CD8-positive, alpha-beta memory T cell (primary cell): ENCODE data around the gene WNT7A. TPM values are rescaled to one million over a fixed set of nuclear protein-coding genes. Genes with fewer than 3 reads are reported as not detected.
A peak's percentile ranks its signal among the peaks of the same experiment; 100 is the strongest.

Source experiments
- CTCF ChIA-PET: fragments of 350-600 bp; sonication (Branson Sonifier 250); formaldehyde crosslinking; loops from one replicate; lab custom pipeline; 2021; ENCODE audit warnings: antibody characterized with exemption; lab: Charles Lee
- POLR2A ChIA-PET: fragments of 350-600 bp; sonication (Branson Sonifier 250); formaldehyde crosslinking; loops from one replicate; lab custom pipeline; 2021; ENCODE audit warnings: antibody characterized with exemption; lab: Charles Lee
- DNase-seq, 5 donors: peaks; one replicate each; pipeline versions ENCODE4 v3.0.0 to v3.0.0-alpha.2; 2020 to 2022; ENCODE audit warnings: mixed read lengths in 1 of 5
- H3K27ac ChIP-seq: one replicate; pipeline ENCODE4 v1.7.0; 2013; ENCODE audit warnings: low read depth, mild to moderate bottlenecking, low read length, moderate library complexity
- H3K27me3 ChIP-seq: 2 replicates; pipeline ENCODE4 v1.7.0; 2013; ENCODE audit warnings: low read length, mild to moderate bottlenecking; ENCODE audit not compliant: insufficient read depth, poor library complexity, severe bottlenecking
- H3K36me3 ChIP-seq: 2 replicates; pipeline ENCODE4 v1.7.0; 2013; ENCODE audit warnings: mild to moderate bottlenecking, low read length, moderate library complexity; ENCODE audit not compliant: insufficient read depth
- H3K4me1 ChIP-seq: 2 replicates; pipeline ENCODE4 v1.7.0; 2013; ENCODE audit warnings: mild to moderate bottlenecking, low read length, moderate library complexity; ENCODE audit not compliant: insufficient read depth
- H3K4me3 ChIP-seq: 2 replicates; pipeline ENCODE4 v1.7.0; 2013; ENCODE audit warnings: mild to moderate bottlenecking, low read length
- H3K9me3 ChIP-seq: 2 replicates; pipeline ENCODE4 v1.7.0; 2013; ENCODE audit warnings: mild to moderate bottlenecking, low read length
- H3K27ac Mint-ChIP-seq, 8 donors: one replicate each; pipeline ENCODE4 v1.8.0; 2020 to 2021; ENCODE audit warnings: mixed read lengths in 8 of 8, mild to moderate bottlenecking in 6 of 8, inconsistent platforms in 3 of 8, moderate library complexity in 3 of 8
- H3K27me3 Mint-ChIP-seq, 2 donors: one replicate each; pipeline ENCODE4 v1.8.0; 2020 to 2021; ENCODE audit warnings: mixed read lengths in 2 of 2, mild to moderate bottlenecking in 1 of 2, moderate library complexity in 1 of 2
- H3K36me3 Mint-ChIP-seq, 3 donors: one replicate each; pipeline ENCODE4 v1.8.0; 2020 to 2021; ENCODE audit warnings: mixed read lengths in 3 of 3, inconsistent platforms in 1 of 3, mild to moderate bottlenecking in 1 of 3
- H3K4me1 Mint-ChIP-seq, 3 donors: one replicate each; pipeline ENCODE4 v1.8.0; 2020 to 2021; ENCODE audit warnings: mixed read lengths in 3 of 3, inconsistent platforms in 1 of 3, mild to moderate bottlenecking in 1 of 3
- H3K4me3 Mint-ChIP-seq, 7 donors: one replicate each; pipeline ENCODE4 v1.8.0; 2020 to 2021; ENCODE audit warnings: mixed read lengths in 7 of 7, mild to moderate bottlenecking in 6 of 7, moderate library complexity in 4 of 7, inconsistent platforms in 2 of 7
- H3K9me3 Mint-ChIP-seq, 5 donors: one replicate each; pipeline ENCODE4 v1.8.0; 2020 to 2022; ENCODE audit warnings: mixed read lengths in 5 of 5, mild to moderate bottlenecking in 3 of 5, moderate library complexity in 2 of 5, inconsistent platforms in 1 of 5
- polyA plus RNA-seq: library from polyadenylated mRNA; unstranded; fragments of 300-500 nt; fragmentation: Illumina TruSeq; gene quantifications from one replicate; pipeline ENCODE4 v1.2.3, GENCODE V29; 2021
- total RNA-seq, 2 experiments: library from RNA; stranded (reverse); gene quantifications; one replicate each; pipeline ENCODE4 v1.2.3, GENCODE V29; 2021

Gene WNT7A
- total and polyA plus RNA-seq, 3 experiments from 2014 or later, result 0.31 to 1.5 (median 0.38) TPM

DNA sequence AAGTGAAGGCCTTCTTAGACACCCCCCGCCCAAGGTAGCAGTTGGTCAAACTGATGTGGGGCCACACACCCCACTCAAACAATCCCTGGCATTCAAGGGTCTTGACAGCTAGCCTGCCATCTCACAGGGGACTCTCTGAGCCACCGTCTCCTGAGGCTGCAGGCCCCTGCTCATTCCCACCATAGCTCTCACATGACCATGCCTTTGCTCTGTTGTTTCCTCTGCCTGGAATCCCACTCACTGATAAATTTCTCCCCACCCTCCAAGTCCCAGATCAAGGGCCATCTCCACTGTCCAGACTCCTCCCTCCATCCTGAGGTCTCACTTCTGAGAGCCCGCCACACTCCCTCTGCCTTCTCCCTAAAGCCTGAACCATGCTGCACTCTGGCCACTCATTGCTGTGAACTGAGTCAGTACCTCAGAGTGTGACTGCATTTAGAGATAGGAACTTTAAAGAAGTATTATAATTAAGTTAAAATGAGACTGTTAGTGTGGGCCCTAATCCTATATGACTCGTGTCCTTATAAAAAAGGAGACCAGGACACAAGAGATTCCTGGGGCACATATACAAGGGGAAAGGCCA lies 10.0 kb downstream of the WNT7A start:
- Histone ChIP-seq H3K27ac (no peak overlapping the region), H3K4me3 (no peak overlapping the region), H3K4me1 (peaks cover 48% of the 10 kb centered on the region), H3K36me3 (no peaks in the 10 kb centered on the region), H3K27me3 (no peaks in the 10 kb centered on the region), H3K9me3 (no peaks in the 10 kb centered on the region)
- peaks cover 2 to 11% of the 10 kb centered on the region in 2 donors for H3K27me3 Mint-ChIP-seq
- H3K36me3 Mint-ChIP-seq, result peaks cover 3 to 11% (median 9%) of the 10 kb centered on the region in 3 donors
- CTCF ChIA-PET, result interaction anchor here (1.7 kb wide), 1 partner anchor 15 kb away, joined by 5 read pairs; no protein-coding TSS in a partner anchor
- no peak overlapping the region for H3K4me3 Mint-ChIP-seq
- peak overlapping the region in 7 of 8 donors; percentile 22 to 87 (median 74) for H3K27ac Mint-ChIP-seq
- POLR2A ChIA-PET, result no interaction called here
- H3K4me1 Mint-ChIP-seq, result peaks cover 37 to 41% (median 37%) of the 10 kb centered on the region in 3 donors
- DNase-seq, result no peak
- H3K9me3 Mint-ChIP-seq, result peaks cover 0 to 2% (median 0%) of the 10 kb centered on the region in 5 donors

- Histone ChIP-seq H3K27ac (peak overlapping the region; percentile 27), H3K27me3 (no peaks in the 10 kb centered on the region), H3K36me3 (no peaks in the 10 kb centered on the region), H3K9me3 (no peaks in the 10 kb centered on the region), H3K4me1 (peaks cover 55% of the 10 kb centered on the region), H3K4me3 (no peak overlapping the region)
- ChIA-PET CTCF (interaction anchor here (1.7 kb wide), 1 partner anchor 16 kb away, joined by 5 read pairs; no protein-coding TSS in a partner anchor), POLR2A (no interaction called here)
- peaks cover 2 to 7% of the 10 kb centered on the region in 2 donors for H3K27me3 Mint-ChIP-seq
- H3K4me1 Mint-ChIP-seq, result peaks cover 39 to 47% (median 45%) of the 10 kb centered on the region in 3 donors
- H3K4me3 Mint-ChIP-seq, result no peak overlapping the region
- H3K9me3 Mint-ChIP-seq, result peaks cover 0 to 2% (median 0%) of the 10 kb centered on the region in 5 donors
- H3K27ac Mint-ChIP-seq, result peak overlapping the region in 7 of 8 donors; percentile 22 to 92 (median 77)
- no peak for DNase-seq
- H3K36me3 Mint-ChIP-seq, result peaks cover 3 to 9% (median 7%) of the 10 kb centered on the region in 3 donors
Observed at GRCh38 chr3:13868844-13869724, 10.8 kb downstream of the WNT7A start.

DNA sequence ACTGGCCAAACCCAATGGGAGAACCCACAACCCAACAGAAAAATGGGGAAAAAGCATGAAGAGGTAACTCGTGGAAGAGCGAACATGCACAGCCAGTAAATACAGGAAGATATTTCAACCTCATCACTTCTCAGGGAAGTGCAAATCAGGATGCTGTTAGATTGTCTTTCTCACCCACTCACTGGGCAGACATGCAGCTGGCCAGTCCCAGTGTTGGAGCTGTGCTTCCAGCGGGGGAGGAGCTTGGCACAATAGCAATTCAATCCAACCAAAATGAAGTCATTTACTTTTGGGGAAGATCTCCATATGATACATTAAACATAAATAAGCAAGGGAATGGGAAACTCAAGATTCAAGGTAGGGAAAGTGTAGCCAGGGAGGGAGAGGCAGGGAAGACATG lies 12.1 kb downstream of the WNT7A start:
- peak overlapping the region in 1 of 7 donors; percentile 13 for H3K4me3 Mint-ChIP-seq
- peaks cover 0 to 1% of the 10 kb centered on the region in 2 donors for H3K27me3 Mint-ChIP-seq
- peak overlapping the region in 7 of 8 donors; percentile 38 to 99 (median 88) for H3K27ac Mint-ChIP-seq

DNA sequence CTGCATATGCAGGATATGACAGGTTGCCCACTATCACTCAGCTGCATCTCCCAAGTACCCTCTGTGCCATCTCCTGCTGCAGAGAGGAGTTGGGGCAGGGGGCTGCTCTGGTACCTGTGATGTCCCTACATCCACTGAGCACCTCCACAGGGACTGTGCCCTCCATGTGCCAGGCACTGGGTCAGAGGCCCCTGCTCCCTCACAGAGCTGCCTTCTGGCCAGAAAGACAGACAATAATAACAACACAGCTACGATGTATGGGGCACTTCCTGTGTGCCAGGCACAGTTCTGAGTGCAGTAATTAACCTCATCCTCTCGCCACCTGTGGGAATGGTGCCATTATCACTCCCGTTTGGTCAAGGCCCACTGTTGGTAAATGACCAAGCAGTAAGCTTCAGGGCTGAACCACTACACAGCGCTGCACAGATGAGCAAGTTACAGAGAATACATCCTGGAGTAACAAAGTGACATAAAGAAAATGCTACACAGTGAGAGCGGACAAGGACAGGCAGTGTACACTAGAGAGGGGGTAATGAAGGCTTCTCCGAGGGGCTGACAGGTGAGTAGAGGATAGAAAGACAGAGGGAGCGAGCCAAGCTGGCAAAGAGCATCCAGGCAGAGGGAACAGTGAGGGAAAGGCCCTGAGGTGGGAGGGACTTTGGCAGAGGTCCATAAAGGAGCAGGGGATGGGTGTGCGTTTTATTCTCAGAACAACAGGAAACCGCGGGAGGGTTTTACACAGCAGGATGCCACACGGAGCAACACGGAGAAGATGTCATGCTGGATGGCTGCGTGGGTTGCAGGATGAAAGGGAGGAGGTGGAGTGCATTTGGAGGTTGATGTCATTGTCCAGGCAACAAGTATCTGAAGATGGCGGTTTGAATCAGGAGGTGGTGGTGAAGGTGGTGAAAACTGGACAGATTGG lies 13.6 kb downstream of the WNT7A start:
- Histone ChIP-seq H3K4me1 (peaks cover 55% of the 10 kb centered on the region), H3K27me3 (no peaks in the 10 kb centered on the region), H3K36me3 (no peaks in the 10 kb centered on the region), H3K27ac (peak overlapping the region; percentile 45), H3K9me3 (no peaks in the 10 kb centered on the region), H3K4me3 (peak overlapping the region; percentile 54)
- peaks cover 4 to 10% of the 10 kb centered on the region in 2 donors for H3K27me3 Mint-ChIP-seq
- H3K36me3 Mint-ChIP-seq, result peaks cover 0 to 3% (median 2%) of the 10 kb centered on the region in 3 donors
- ChIA-PET POLR2A (interaction anchor here (2.1 kb wide), 1 partner anchor 14 kb away, joined by 7 read pairs; no protein-coding TSS in a partner anchor), CTCF (interaction anchor here (1.0 to 2.9 kb wide), 7 partner anchors 14 to 217 kb away, joined by 3 to 12 read pairs (median 4); partner anchors contain the start of gene WNT7A)
- peak overlapping the region; percentile 16 to 81 (median 67) for H3K4me3 Mint-ChIP-seq
- H3K9me3 Mint-ChIP-seq, result no peaks in the 10 kb centered on the region
- peak in 3 of 5 donors; percentile 10 to 81 (median 55) for DNase-seq
- H3K27ac Mint-ChIP-seq, result peak overlapping the region; percentile 83 to 99 (median 96)
- peaks cover 39 to 48% (median 46%) of the 10 kb centered on the region in 3 donors for H3K4me1 Mint-ChIP-seq

More for the DNA sequence above, 12.1 kb downstream of the WNT7A start:
- Mint-ChIP-seq H3K36me3 (peaks cover 0 to 3% (median 3%) of the 10 kb centered on the region in 3 donors), H3K9me3 (peaks cover 0 to 2% (median 0%) of the 10 kb centered on the region in 5 donors), H3K4me1 (peaks cover 39 to 48% (median 46%) of the 10 kb centered on the region in 3 donors)
- Histone ChIP-seq H3K4me3 (peak overlapping the region; percentile 54), H3K9me3 (no peaks in the 10 kb centered on the region), H3K27me3 (no peaks in the 10 kb centered on the region), H3K4me1 (peaks cover 55% of the 10 kb centered on the region), H3K36me3 (no peaks in the 10 kb centered on the region), H3K27ac (no peak overlapping the region)
- ChIA-PET CTCF (interaction anchor here (1.1 kb wide), 1 partner anchor 210 kb away, joined by 4 read pairs; no protein-coding TSS in a partner anchor), POLR2A (interaction anchor here (0.7 kb wide), 1 partner anchor 13 kb away, joined by 3 read pairs; no protein-coding TSS in a partner anchor)
- no peak for DNase-seq

GRCh38 chr3:13865581-13865980 lies 14.3 kb downstream of the WNT7A start:
- H3K27me3 Mint-ChIP-seq, result peaks cover 9 to 15% of the 10 kb centered on the region in 2 donors
- H3K36me3 Mint-ChIP-seq, result peaks cover 0 to 3% (median 2%) of the 10 kb centered on the region in 3 donors
- peak overlapping the region; percentile 83 to 99 (median 94) for H3K27ac Mint-ChIP-seq
- H3K27ac ChIP-seq, result no peak overlapping the region
- H3K4me3 Mint-ChIP-seq, result peak overlapping the region in 5 of 7 donors; percentile 54 to 81 (median 73)
- peaks cover 39 to 48% (median 46%) of the 10 kb centered on the region in 3 donors for H3K4me1 Mint-ChIP-seq
- H3K9me3 ChIP-seq, result no peaks in the 10 kb centered on the region
- no peaks in the 10 kb centered on the region for H3K9me3 Mint-ChIP-seq
- ChIA-PET CTCF (interaction anchor here (1.0 to 2.9 kb wide), 6 partner anchors 15 to 217 kb away, joined by 3 to 12 read pairs (median 4); partner anchors contain the start of gene WNT7A), POLR2A (interaction anchor here (2.1 kb wide), 1 partner anchor 15 kb away, joined by 7 read pairs; no protein-coding TSS in a partner anchor)
- no peak for DNase-seq
- H3K36me3 ChIP-seq, result no peaks in the 10 kb centered on the region
- H3K4me1 ChIP-seq, result peaks cover 55% of the 10 kb centered on the region
- H3K27me3 ChIP-seq, result no peaks in the 10 kb centered on the region
- peak overlapping the region; percentile 54 for H3K4me3 ChIP-seq

DNA sequence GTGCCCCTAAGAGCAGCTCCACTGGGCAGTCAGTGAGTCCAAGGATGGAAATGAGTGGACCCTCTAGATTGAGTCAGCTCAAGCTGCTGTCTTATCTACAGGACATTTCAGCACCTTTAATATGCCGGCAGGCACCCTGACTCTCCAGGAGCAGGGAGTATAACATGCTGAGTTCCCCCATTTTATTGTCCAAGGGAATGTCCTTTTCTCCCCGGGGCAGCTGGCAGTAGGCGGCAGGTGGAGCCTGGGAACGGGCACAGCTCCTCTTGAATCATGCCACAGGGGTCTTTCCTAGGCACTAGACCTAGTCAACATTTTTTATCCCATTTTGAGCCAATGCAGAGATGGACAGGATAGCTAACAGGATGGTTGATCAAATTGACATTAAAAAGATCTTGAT lies 14.8 kb downstream of the WNT7A start:
- H3K27ac ChIP-seq, result no peak overlapping the region
- H3K27me3 Mint-ChIP-seq, result peaks cover 12 to 16% of the 10 kb centered on the region in 2 donors
- H3K9me3 Mint-ChIP-seq, result no peaks in the 10 kb centered on the region
- H3K27ac Mint-ChIP-seq, result peak overlapping the region in 7 of 8 donors; percentile 77 to 99 (median 95)
- ChIA-PET POLR2A (interaction anchor here (2.1 kb wide), 1 partner anchor 15 kb away, joined by 7 read pairs; no protein-coding TSS in a partner anchor), CTCF (interaction anchor here (1.2 to 2.9 kb wide), 4 partner anchors 16 to 216 kb away, joined by 4 to 12 read pairs (median 6); partner anchors contain the start of gene WNT7A)
- H3K36me3 Mint-ChIP-seq, result peaks cover 0 to 3% (median 2%) of the 10 kb centered on the region in 3 donors
- DNase-seq, result no peak
- no peak overlapping the region for H3K4me3 ChIP-seq
- no peaks in the 10 kb centered on the region for H3K9me3 ChIP-seq
- H3K27me3 ChIP-seq, result no peaks in the 10 kb centered on the region
- no peaks in the 10 kb centered on the region for H3K36me3 ChIP-seq
- H3K4me3 Mint-ChIP-seq, result peak overlapping the region in 3 of 7 donors; percentile 12 to 78 (median 54)
- peaks cover 38 to 48% (median 46%) of the 10 kb centered on the region in 3 donors for H3K4me1 Mint-ChIP-seq
- H3K4me1 ChIP-seq, result peaks cover 55% of the 10 kb centered on the region
